ENCODE measurements around the gene UPP2. TPM values are rescaled to one million over a fixed set of nuclear protein-coding genes. Genes with fewer than 3 reads are reported as not detected.

The UPP2 gene
- total RNA-seq, 1 experiment from 2014 or later, result not detected

GRCh38 chr2:158127380-158127804 lies 25.7 kb downstream of the UPP2 start:
- H3K4me3 Mint-ChIP-seq, result no peak overlapping the region
- Histone ChIP-seq H4K8ac (replicated peaks; ENCODE audit: insufficient read length, low read depth, low read length) (no peak overlapping the region), H3K27ac (ENCODE audit: insufficient read length, low read depth, low read length) (no peak overlapping the region), H3K27me3 (ENCODE audit: insufficient read depth, low read length) (no peaks in the 10 kb centered on the region), H2BK20ac (ENCODE audit: low read depth, low read length, poor library complexity, severe bottlenecking) (no peak overlapping the region), H3K4me2 (ENCODE audit: insufficient read depth, insufficient read length, low read length) (no peak overlapping the region), H3K4ac (ENCODE audit: low read depth, low read length) (no peak overlapping the region), H4K20me1 (ENCODE audit: control insufficient read depth, insufficient read depth, insufficient read length) (no peaks in the 10 kb centered on the region), H3K4me1 (ENCODE audit: insufficient read depth, low read length) (peaks cover 2% of the 10 kb centered on the region; the same call in 1 of the 2 replicates), H3K79me1 (ENCODE audit: insufficient read depth, low read depth, low read length, poor library complexity, severe bottlenecking) (no peaks in the 10 kb centered on the region), H3K79me2 (ENCODE audit: insufficient read depth, low read length) (no peaks in the 10 kb centered on the region), H3K18ac (ENCODE audit: insufficient read length, low read depth, low read length) (no peak overlapping the region), H4K5ac (ENCODE audit: insufficient read length, low read depth, low read length) (no peak overlapping the region), H2AFZ (ENCODE audit: low read length) (no peak overlapping the region), H3K14ac (ENCODE audit: insufficient read depth, low read length) (no peak overlapping the region), H4K91ac (ENCODE audit: insufficient read length, low read depth, low read length) (no peak overlapping the region), H3K9ac (ENCODE audit: extremely low read depth, insufficient read length, low read length) (no peak overlapping the region), H3K23me2 (ENCODE audit: insufficient read length, low read depth, low read length, poor library complexity, severe bottlenecking) (no peaks in the 10 kb centered on the region), H2BK120ac (ENCODE audit: low read depth, low read length, poor library complexity, severe bottlenecking) (no peak overlapping the region), H2BK12ac (ENCODE audit: insufficient read length, low read depth, low read length) (no peak overlapping the region), H3K9me3 (ENCODE audit: control insufficient read depth, low read depth, low read length) (no peaks in the 10 kb centered on the region), H3K23ac (ENCODE audit: insufficient read length, low read depth, low read length) (no peak overlapping the region), H2BK5ac (ENCODE audit: insufficient read length, low read length) (no peak overlapping the region), H2BK15ac (ENCODE audit: low read depth, low read length) (no peak overlapping the region), H3T11ph (ENCODE audit: low read length) (no peak overlapping the region), H3K56ac (ENCODE audit: insufficient read length, low read depth, low read length) (no peak overlapping the region), H2AK5ac (ENCODE audit: insufficient read length, low read length) (no peak overlapping the region)
- no peak for TF ChIP-seq CTCF (conservative IDR thresholded peaks at IDR 0.05)
- H3K27me3 Mint-ChIP-seq (ENCODE audit: low read depth), result peaks cover 4% of the 10 kb centered on the region; the same call in 1 of the 2 replicates
- DNase-seq, result no peak
- no peak overlapping the region for H3K27ac Mint-ChIP-seq
- no CpG with 5 or more reads among the region's 1 CpG for WGBS (ENCODE audit: extremely low coverage, insufficient read length, low lambda C conversion rate)
- H3K36me3 Mint-ChIP-seq (ENCODE audit: insufficient read depth in 1 of 3, low read depth in 3 of 3), result no peaks in the 10 kb centered on the region
- H3K9me3 Mint-ChIP-seq, result no peaks in the 10 kb centered on the region
- peaks cover 16% of the 10 kb centered on the region in 2 experiments for H3K4me1 Mint-ChIP-seq
